ENCODE results near the gene TEAD1.

The TEAD1 gene

DNA sequence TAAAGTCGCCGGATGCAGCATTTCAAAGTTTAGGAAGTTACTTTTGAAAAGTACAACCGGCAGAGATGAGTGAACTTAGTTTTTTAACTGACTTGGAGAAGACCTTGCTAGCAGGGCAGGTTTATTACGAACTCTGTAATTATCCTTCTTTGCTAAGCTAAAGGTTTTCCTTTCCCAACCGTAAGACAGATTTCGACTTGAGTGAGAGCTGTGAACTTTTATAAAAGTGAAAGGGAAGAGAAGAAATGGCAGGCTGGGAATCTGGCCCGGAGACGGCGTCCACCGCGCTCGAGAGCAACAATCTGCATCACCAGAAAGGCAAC is 659 bp upstream of the TEAD1 start:
- peak overlapping the region; percentile 65 for H3K4me3 ChIP-seq (ENCODE audit: low read depth, low read length)
- in situ Hi-C loops (cut with HindIII; ENCODE audit: low sequenced_read_pairs), result no loop called here
- TF ChIP-seq, protein P1, sequence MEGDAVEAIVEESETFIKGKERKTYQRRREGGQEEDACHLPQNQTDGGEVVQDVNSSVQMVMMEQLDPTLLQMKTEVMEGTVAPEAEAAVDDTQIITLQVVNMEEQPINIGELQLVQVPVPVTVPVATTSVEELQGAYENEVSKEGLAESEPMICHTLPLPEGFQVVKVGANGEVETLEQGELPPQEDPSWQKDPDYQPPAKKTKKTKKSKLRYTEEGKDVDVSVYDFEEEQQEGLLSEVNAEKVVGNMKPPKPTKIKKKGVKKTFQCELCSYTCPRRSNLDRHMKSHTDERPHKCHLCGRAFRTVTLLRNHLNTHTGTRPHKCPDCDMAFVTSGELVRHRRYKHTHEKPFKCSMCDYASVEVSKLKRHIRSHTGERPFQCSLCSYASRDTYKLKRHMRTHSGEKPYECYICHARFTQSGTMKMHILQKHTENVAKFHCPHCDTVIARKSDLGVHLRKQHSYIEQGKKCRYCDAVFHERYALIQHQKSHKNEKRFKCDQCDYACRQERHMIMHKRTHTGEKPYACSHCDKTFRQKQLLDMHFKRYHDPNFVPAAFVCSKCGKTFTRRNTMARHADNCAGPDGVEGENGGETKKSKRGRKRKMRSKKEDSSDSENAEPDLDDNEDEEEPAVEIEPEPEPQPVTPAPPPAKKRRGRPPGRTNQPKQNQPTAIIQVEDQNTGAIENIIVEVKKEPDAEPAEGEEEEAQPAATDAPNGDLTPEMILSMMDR (IDR thresholded peaks at IDR 0.05; ENCODE audit: low read depth, low read length), result no peak
- DNase-seq (ENCODE audit: low read depth, low spot score), result no peak

DNA sequence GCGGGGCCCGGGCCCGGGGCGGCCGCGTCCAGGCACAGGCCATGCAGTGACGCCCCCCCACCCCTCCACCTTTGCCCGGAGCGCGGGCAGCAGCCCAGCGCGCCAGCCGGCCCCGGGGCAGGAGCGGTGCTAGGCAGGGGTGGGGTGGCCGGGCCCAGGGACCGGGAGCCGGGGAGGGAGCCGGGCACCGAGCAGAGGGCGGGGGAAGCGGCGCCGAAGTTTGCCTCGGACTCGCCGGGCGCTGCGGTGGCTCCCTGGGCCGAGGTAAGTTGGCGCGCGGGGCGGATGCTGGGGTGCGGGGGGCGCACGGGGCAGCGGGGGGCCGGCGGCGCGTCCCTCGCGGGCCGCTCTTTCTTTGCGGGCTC is 332 bp downstream of the TEAD1 start:
- DNase-seq (ENCODE audit: low read depth, low spot score), result no peak
- in situ Hi-C loops (cut with HindIII; ENCODE audit: low sequenced_read_pairs), result no loop called here
- TF ChIP-seq, protein P1 (IDR thresholded peaks at IDR 0.05; ENCODE audit: low read depth, low read length), result no peak
- peak overlapping the region; percentile 80 for H3K4me3 ChIP-seq (ENCODE audit: low read depth, low read length)

DNA sequence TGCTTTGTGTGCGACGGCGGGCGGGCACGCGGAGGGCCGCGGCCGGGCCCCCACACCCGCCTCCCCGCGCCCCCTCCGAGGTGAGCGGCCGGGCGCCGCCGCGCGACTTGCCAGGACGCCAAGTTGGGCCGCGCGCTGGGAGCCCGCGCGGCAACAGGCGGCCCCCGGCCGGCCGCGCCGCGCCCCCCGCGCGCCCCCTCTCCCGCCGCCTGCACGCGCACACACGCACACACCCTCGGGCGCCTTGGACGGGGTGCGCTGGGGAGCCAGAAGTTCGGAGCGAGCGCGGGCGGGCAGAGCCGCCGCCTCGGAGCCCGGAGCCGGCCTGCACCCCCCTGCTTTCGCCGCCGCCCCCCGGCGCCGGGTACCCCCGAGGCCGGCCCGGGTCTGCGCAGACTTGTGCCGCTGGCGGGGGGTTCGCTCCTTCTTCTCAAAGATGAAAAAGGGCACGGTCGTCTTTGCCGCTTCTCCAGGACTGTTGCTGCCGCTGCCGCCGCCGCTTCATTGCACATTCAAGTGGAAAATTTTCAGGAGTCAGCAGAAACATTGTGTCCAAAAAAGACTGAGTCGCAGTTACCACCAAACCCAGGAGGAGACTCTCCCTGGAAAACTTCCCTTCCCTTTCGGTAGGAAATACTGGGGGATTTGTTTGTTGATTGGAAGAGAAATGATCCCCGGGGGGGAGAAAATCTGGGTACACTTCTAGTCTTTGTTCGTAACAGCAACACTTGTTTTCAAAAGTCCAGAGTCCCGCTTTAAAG is 895 bp downstream of the TEAD1 start:
- H3K4me3 ChIP-seq (ENCODE audit: low read depth, low read length), result peak overlapping the region; percentile 80
- DNase-seq (ENCODE audit: low read depth, low spot score), result peak; percentile 42
- in situ Hi-C loops (cut with HindIII; ENCODE audit: low sequenced_read_pairs), result loop anchor here (25.0 kb wide), 1 partner anchor 162 kb away; no protein-coding TSS in a partner anchor
- TF ChIP-seq, protein P1 (IDR thresholded peaks at IDR 0.05; ENCODE audit: low read depth, low read length), result no peak

DNA sequence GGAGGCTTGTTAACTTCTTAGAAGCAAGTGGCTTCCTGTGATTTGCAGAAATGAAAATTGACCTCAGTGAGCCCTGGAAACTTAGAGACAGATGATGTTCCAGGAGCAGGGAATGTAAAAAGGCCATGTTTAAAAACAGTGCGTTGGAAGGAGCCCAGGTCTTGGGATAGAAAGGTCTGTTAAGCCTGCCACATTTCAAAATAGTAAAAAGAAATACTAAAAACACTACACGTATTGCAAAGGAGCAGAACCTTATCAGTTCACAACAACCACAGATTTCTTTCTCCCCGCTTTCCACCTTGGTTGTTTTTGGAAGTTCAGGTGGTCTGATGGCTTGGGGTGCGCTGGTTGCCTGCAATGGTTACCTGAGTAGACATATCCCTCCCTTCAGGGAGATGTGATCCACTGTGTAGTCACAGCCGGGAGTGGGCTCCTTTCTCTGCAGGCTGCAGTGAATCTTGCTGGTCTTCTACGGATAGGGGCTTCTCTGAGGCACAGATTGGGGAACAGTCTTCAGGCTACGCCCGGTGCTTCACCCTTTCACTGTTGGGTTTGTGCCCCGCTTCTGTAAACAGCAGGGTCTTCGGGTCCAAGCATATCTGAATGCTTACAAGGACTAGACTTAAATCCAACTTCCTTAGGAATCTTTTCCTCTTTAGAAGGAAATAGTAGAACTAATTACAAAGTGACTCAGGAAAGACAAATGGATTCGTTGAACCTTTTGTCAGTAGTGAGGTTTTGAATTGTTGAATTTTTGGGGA is 1.9 kb downstream of the TEAD1 start:
- peak; percentile 67 for DNase-seq (ENCODE audit: low read depth, low spot score)
- TF ChIP-seq, protein P1 (IDR thresholded peaks at IDR 0.05; ENCODE audit: low read depth, low read length), result no peak
- in situ Hi-C loops (cut with HindIII; ENCODE audit: low sequenced_read_pairs), result loop anchor here (25.0 kb wide), 1 partner anchor 161 kb away; no protein-coding TSS in a partner anchor
- peak overlapping the region; percentile 80 for H3K4me3 ChIP-seq (ENCODE audit: low read depth, low read length)

- TF ChIP-seq, protein P1 (IDR thresholded peaks at IDR 0.05; ENCODE audit: low read depth, low read length), result no peak
- H3K4me3 ChIP-seq (ENCODE audit: low read depth, low read length), result peak overlapping the region; percentile 80
- in situ Hi-C loops (cut with HindIII; ENCODE audit: low sequenced_read_pairs), result loop anchor here (25.0 kb wide), 1 partner anchor 160 kb away; no protein-coding TSS in a partner anchor
- DNase-seq (ENCODE audit: low read depth, low spot score), result peak; percentile 70
These were observed 2.9 kb downstream of the TEAD1 start for GRCh38 chr11:12677131-12677530.

DNA sequence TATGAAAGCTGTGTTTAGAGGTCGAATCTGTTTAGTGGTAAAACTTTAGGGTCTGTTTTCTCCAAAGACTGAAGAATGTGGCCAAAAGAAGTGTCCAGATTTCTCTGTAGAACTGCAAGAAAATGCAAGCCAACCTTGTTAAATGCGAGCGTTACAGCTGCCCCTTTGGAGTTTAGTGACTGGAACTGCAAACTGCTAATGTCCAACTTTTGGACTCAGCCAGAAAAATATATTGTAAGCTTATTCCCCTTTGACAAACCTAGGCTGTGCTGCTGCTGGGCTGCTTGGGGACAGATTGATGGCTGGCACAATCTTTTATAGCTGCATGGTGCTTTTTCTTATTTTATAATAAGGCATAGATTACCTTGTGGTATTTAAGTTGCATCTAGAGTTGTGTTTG is 3.9 kb downstream of the TEAD1 start:
- peak overlapping the region; percentile 80 for H3K4me3 ChIP-seq (ENCODE audit: low read depth, low read length)
- in situ Hi-C loops (cut with HindIII; ENCODE audit: low sequenced_read_pairs), result loop anchor here (25.0 kb wide), 1 partner anchor 159 kb away; no protein-coding TSS in a partner anchor

More for the DNA sequence above, 3.9 kb downstream of the TEAD1 start:
- peak; percentile 20 for DNase-seq (ENCODE audit: low read depth, low spot score)
- TF ChIP-seq, protein P1 (IDR thresholded peaks at IDR 0.05; ENCODE audit: low read depth, low read length), result no peak
